IMR-90 (cell line): Measurements from ENCODE around the gene DCAF15. TPM values are rescaled to one million over a fixed set of nuclear protein-coding genes. Genes with fewer than 3 reads are reported as not detected.

Source experiments
- ATAC-seq: fragments of 200-7000 bp; cut with Tn5 transposase; 2 replicates; pipeline ENCODE4 v1.9.1; 2020; ENCODE audit warnings: low read depth, mild to moderate bottlenecking, moderate library complexity
- BruUV-seq: library from RNA; stranded (reverse); fragments of 400-500 nt; replicated peaks from 2 replicates; lab custom pipeline; 2021; lab: Mats Ljungman, UMichigan
- CTCF ChIA-PET: fragments of 300-600 bp; formaldehyde crosslinking; extraction: SDS; loops from one replicate; lab custom pipeline; 2021; ENCODE audit warnings: antibody characterized with exemption; lab: Yijun Ruan, JAX
- POLR2A ChIA-PET: fragments of 300-600 bp; sonication (Branson Sonifier 250); formaldehyde crosslinking; loops from one replicate; lab custom pipeline; 2022; ENCODE audit warnings: antibody characterized with exemption; ENCODE audit not compliant: unreplicated experiment; lab: Charles Lee
- DNase-seq: peaks from one replicate; pipeline ENCODE4 v3.0.0; 2013
- H2AFZ ChIP-seq: replicated peaks from 2 replicates; pipeline ENCODE3; 2013; ENCODE audit warnings: low read length, mild to moderate bottlenecking; ENCODE audit not compliant: poor library complexity
- H2AK5ac ChIP-seq: 2 replicates; pipeline ENCODE4 v1.6.1; 2013; ENCODE audit warnings: low read depth, low read length, inconsistent platforms
- H2AK9ac ChIP-seq: replicated peaks from 2 replicates; pipeline ENCODE3; 2013; ENCODE audit warnings: mild to moderate bottlenecking, low read depth, low read length, moderate library complexity; ENCODE audit not compliant: poor library complexity
- H2BK120ac ChIP-seq: 2 replicates; pipeline ENCODE4 v1.6.1; 2013; ENCODE audit warnings: low read depth, low read length, inconsistent platforms
- H2BK15ac ChIP-seq: 3 replicates; pipeline ENCODE4 v1.6.1; 2013; ENCODE audit warnings: low read depth, low read length, inconsistent platforms
- H2BK20ac ChIP-seq: 2 replicates; pipeline ENCODE4 v1.6.1; 2013; ENCODE audit warnings: low read depth, mild to moderate bottlenecking, inconsistent platforms, low read length, moderate library complexity
- H2BK5ac ChIP-seq: 2 replicates; pipeline ENCODE4 v1.6.1; 2013; ENCODE audit warnings: mild to moderate bottlenecking, low read depth, low read length, inconsistent platforms; ENCODE audit not compliant: poor library complexity, severe bottlenecking
- H3K14ac ChIP-seq: replicated peaks from 2 replicates; pipeline ENCODE4 v1.6.1; 2013; ENCODE audit warnings: low read depth, low read length, inconsistent platforms
- H3K18ac ChIP-seq: 2 replicates; pipeline ENCODE4 v1.6.1; 2013; ENCODE audit warnings: low read depth, low read length, control low read depth
- H3K23ac ChIP-seq: 2 replicates; pipeline ENCODE4 v1.6.1; 2013; ENCODE audit warnings: low read depth, low read length, inconsistent platforms
- H3K27ac ChIP-seq: 2 replicates; pipeline ENCODE4 v1.5.1; 2013; ENCODE audit warnings: mild to moderate bottlenecking, control low read depth, low read length; ENCODE audit not compliant: insufficient read depth
- H3K27me3 ChIP-seq: 2 replicates; pipeline ENCODE4 v1.6.1; 2013; ENCODE audit warnings: low read length; ENCODE audit not compliant: control insufficient read depth, insufficient read depth
- H3K36me3 ChIP-seq: 2 replicates; pipeline ENCODE4 v1.6.1; 2013; ENCODE audit warnings: low read length, mixed read lengths; ENCODE audit not compliant: control insufficient read depth, insufficient read depth
- H3K4ac ChIP-seq: 2 replicates; pipeline ENCODE4 v1.6.1; 2013; ENCODE audit warnings: low read depth, low read length, inconsistent platforms
- H3K4me1 ChIP-seq: 2 replicates; pipeline ENCODE4 v1.6.1; 2013; ENCODE audit warnings: low read length, mixed read lengths; ENCODE audit not compliant: control insufficient read depth, insufficient read depth
- H3K4me2 ChIP-seq: 2 replicates; pipeline ENCODE4 v1.6.1; 2013; ENCODE audit warnings: low read depth, mild to moderate bottlenecking, control low read depth, low read length, moderate library complexity
- H3K4me3 ChIP-seq: 2 replicates; pipeline ENCODE4 v1.5.1; 2013; ENCODE audit warnings: low read depth, mild to moderate bottlenecking, control low read depth, low read length, moderate library complexity; ENCODE audit not compliant: insufficient read depth
- H3K56ac ChIP-seq: 2 replicates; pipeline ENCODE4 v1.6.1; 2013; ENCODE audit warnings: low read length, inconsistent platforms; ENCODE audit not compliant: insufficient read depth; ENCODE audit errors: extremely low read depth
- H3K79me1 ChIP-seq, 2 experiments: 2 replicates each; pipeline ENCODE4 v1.6.1; 2013; ENCODE audit warnings: low read length in 2 of 2, inconsistent platforms in 1 of 2, low read depth in 1 of 2
- H3K9ac ChIP-seq: 2 replicates; pipeline ENCODE4 v1.6.1; 2013; ENCODE audit warnings: low read depth, low read length, control low read depth
- H3K9me1 ChIP-seq: 2 replicates; pipeline ENCODE4 v1.6.1; 2013; ENCODE audit warnings: low read length, inconsistent platforms; ENCODE audit not compliant: insufficient read depth
- H3K9me3 ChIP-seq: 2 replicates; pipeline ENCODE4 v1.6.1; 2013; ENCODE audit warnings: low read length; ENCODE audit not compliant: control insufficient read depth, insufficient read depth
- H4K20me1 ChIP-seq: 2 replicates; pipeline ENCODE4 v1.6.1; 2013; ENCODE audit warnings: low read length, inconsistent platforms; ENCODE audit not compliant: insufficient read depth
- H4K5ac ChIP-seq: 2 replicates; pipeline ENCODE4 v1.6.1; 2013; ENCODE audit warnings: mild to moderate bottlenecking, low read depth, low read length, control low read depth
- H4K8ac ChIP-seq, 2 experiments: 2 replicates each; pipeline ENCODE4 v1.6.1; 2013; ENCODE audit warnings: low read depth in 2 of 2, low read length in 2 of 2, control low read depth in 1 of 2, inconsistent platforms in 1 of 2
- H4K91ac ChIP-seq: 2 replicates; pipeline ENCODE4 v1.6.1; 2013; ENCODE audit warnings: low read depth, low read length, inconsistent platforms; ENCODE audit not compliant: insufficient read depth
- MXI1 ChIP-seq: IDR thresholded peaks from 2 replicates; pipeline ENCODE4 v1.6.1; 2012; ENCODE audit warnings: low read depth, mild to moderate bottlenecking, low read length, moderate library complexity, borderline replicate concordance
- NFE2L2 ChIP-seq: fragments of 150-350 bp; IDR thresholded peaks from 2 replicates; pipeline ENCODE4 v1.6.1; 2016; ENCODE audit warnings: low read depth, mild to moderate bottlenecking, low read length
- SMC3 ChIP-seq: fragments of 150-350 bp; IDR thresholded peaks from 2 replicates; pipeline ENCODE4 v1.6.1; 2016; ENCODE audit warnings: low read depth, mild to moderate bottlenecking, antibody characterized with exemption, low read length, moderate library complexity
- WGBS, 2 experiments: methylation state at CpG; one replicate each; pipeline versions ENCODE4 v1.1.5 to v1.1.7; 2013; ENCODE audit warnings: missing lambda C conversion rate in 2 of 2; ENCODE audit not compliant: insufficient read length in 1 of 2; ENCODE audit errors: extremely low coverage in 2 of 2; 5-methylcytosine and 5-hydroxymethylcytosine counted together
- dilution Hi-C: fragments of 300-500 bp; cut with HindIII; formaldehyde crosslinking; loops from one replicate; pipeline ENCODE4 v1.14.3; 2018; ENCODE audit warnings: low sequenced_read_pairs; ENCODE audit not compliant: unreplicated experiment
- in situ Hi-C: fragments of 300-500 bp; cut with MboI; formaldehyde crosslinking; loops from 3 replicates; pipeline ENCODE4 v1.14.3; 2019; ENCODE audit warnings: low sequenced_read_pairs, inconsistent platforms, mixed read lengths
- intact Hi-C: fragments of 100-400 bp; cut with micrococcal nuclease; formaldehyde crosslinking; loops from 2 replicates; pipeline ENCODE4 v1.10.0; 2022
- polyA plus RNA-seq, 3 experiments: library from polyadenylated mRNA; depleted of rRNA; stranded (reverse); fragments of >200 nt; gene quantifications; 2 replicates each; pipeline ENCODE4 v1.2.3, GENCODE V29; 2012; ENCODE audit warnings: low replicate concordance in 1 of 3
- total RNA-seq: library from RNA; depleted of rRNA; stranded (reverse); fragments of >200 nt; gene quantifications from 2 replicates; pipeline ENCODE4 v1.2.3, GENCODE V29; 2012
- TF ChIP-seq, protein P1 (sequence below): fragments of 150-350 bp; IDR thresholded peaks from 2 replicates; pipeline ENCODE4 v1.6.1; 2017; ENCODE audit warnings: mild to moderate bottlenecking, antibody characterized with exemption, low read length, low read depth

Gene DCAF15
- total and polyA plus RNA-seq, 2 of the 4 experiments (the other 2 are of a cell fraction) = 6.8 to 31.0 TPM

GRCh38 chr19:13914777-13915176 lies 37.5 kb upstream of the DCAF15 start:
- H2AFZ ChIP-seq = no peak overlapping the region
- no peaks in the 10 kb centered on the region for H3K9me1 ChIP-seq
- no peak overlapping the region for H3K4me3 ChIP-seq
- no peaks in the 10 kb centered on the region for H4K20me1 ChIP-seq
- no TSS peak for BruUV-seq
- WGBS, 2 experiments = no CpG with 5 or more reads among the region's 3 CpGs
- H3K56ac ChIP-seq = no peak overlapping the region
- H3K23ac ChIP-seq = no peak overlapping the region
- H4K91ac ChIP-seq = no peak overlapping the region
- peaks cover 36% of the 10 kb centered on the region for H3K36me3 ChIP-seq
- no peak overlapping the region for H2AK5ac ChIP-seq
- in situ Hi-C loops (no loop called here), dilution Hi-C loops (no loop called here), intact Hi-C loops (no loop called here)
- no peaks in the 10 kb centered on the region for H3K27me3 ChIP-seq
- no peak for DNase-seq
- H3K14ac ChIP-seq = no peak overlapping the region
- ChIA-PET CTCF (interaction anchor here (0.6 kb wide), 1 partner anchor 140 kb away, joined by 3 read pairs; the partner anchor contains the start of gene C19orf53), POLR2A (no interaction called here)
- H2BK15ac ChIP-seq = no peak overlapping the region
- ATAC-seq = no peak
- no peak overlapping the region for H2BK120ac ChIP-seq
- no peaks in the 10 kb centered on the region for H3K79me1 ChIP-seq
- H3K4me1 ChIP-seq = peaks cover 2% of the 10 kb centered on the region; the same call in 1 of the 2 replicates
- no peak overlapping the region for H2AK9ac ChIP-seq
- H4K8ac ChIP-seq = no peak overlapping the region
- no peak overlapping the region for H3K9ac ChIP-seq
- no peak overlapping the region for H3K27ac ChIP-seq
- no peak overlapping the region for H3K4ac ChIP-seq
- H2BK20ac ChIP-seq = no peak overlapping the region
- no peak overlapping the region for H3K4me2 ChIP-seq
- TF ChIP-seq MXI1 = no peak
- TF ChIP-seq, protein P1, sequence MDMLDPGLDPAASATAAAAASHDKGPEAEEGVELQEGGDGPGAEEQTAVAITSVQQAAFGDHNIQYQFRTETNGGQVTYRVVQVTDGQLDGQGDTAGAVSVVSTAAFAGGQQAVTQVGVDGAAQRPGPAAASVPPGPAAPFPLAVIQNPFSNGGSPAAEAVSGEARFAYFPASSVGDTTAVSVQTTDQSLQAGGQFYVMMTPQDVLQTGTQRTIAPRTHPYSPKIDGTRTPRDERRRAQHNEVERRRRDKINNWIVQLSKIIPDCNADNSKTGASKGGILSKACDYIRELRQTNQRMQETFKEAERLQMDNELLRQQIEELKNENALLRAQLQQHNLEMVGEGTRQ = no peak
- no peak for TF ChIP-seq SMC3
- no peak for TF ChIP-seq NFE2L2
- no peak overlapping the region for H4K5ac ChIP-seq
- no peak overlapping the region for H2BK5ac ChIP-seq
- H3K9me3 ChIP-seq = no peaks in the 10 kb centered on the region
- no peak overlapping the region for H3K18ac ChIP-seq
